Fibroblast of mammary gland (primary cell): Measurements from ENCODE around the gene AXDND1.

Source experiments
- DNase-seq: peaks from one replicate; pipeline ENCODE4 v3.0.0-alpha.2; 2010; ENCODE audit warnings: low read depth
- H3K4me3 ChIP-seq: 2 replicates; pipeline ENCODE4 v1.5.1; 2011; ENCODE audit warnings: low read depth, mild to moderate bottlenecking, low read length, moderate library complexity; ENCODE audit not compliant: control insufficient read depth
- CTCF ChIP-seq: conservative IDR thresholded peaks from 2 replicates; pipeline ENCODE4 v1.5.1; 2011; ENCODE audit warnings: low read depth, low read length, inconsistent platforms; ENCODE audit not compliant: control insufficient read depth, insufficient read depth

AXDND1 gene

GRCh38 chr1:179474713-179475112 is 108.9 kb downstream of the AXDND1 start:
- no peak overlapping the region for H3K4me3 ChIP-seq
- no peak for TF ChIP-seq CTCF
- DNase-seq = no peak

- no peak for TF ChIP-seq CTCF
- H3K4me3 ChIP-seq = no peak overlapping the region
- no peak for DNase-seq
Measured at GRCh38 chr1:179476484-179476883, 110.7 kb downstream of the AXDND1 start.

- H3K4me3 ChIP-seq = no peak overlapping the region
- DNase-seq = no peak
- no peak for TF ChIP-seq CTCF
Measured at GRCh38 chr1:179478370-179478769, 112.6 kb downstream of the AXDND1 start.

- no peak for DNase-seq
- TF ChIP-seq CTCF = no peak
- no peak overlapping the region for H3K4me3 ChIP-seq
Measured at GRCh38 chr1:179490611-179491010, 124.8 kb downstream of the AXDND1 start.

- H3K4me3 ChIP-seq = no peak overlapping the region
- TF ChIP-seq CTCF = no peak
- DNase-seq = no peak
Measured at GRCh38 chr1:179493323-179493722, 127.6 kb downstream of the AXDND1 start.

GRCh38 chr1:179506199-179506598 is 140.4 kb downstream of the AXDND1 start:
- H3K4me3 ChIP-seq = no peak overlapping the region
- TF ChIP-seq CTCF = no peak
- DNase-seq = no peak

GRCh38 chr1:179509384-179509783 is 143.6 kb downstream of the AXDND1 start:
- H3K4me3 ChIP-seq = no peak overlapping the region
- DNase-seq = no peak
- no peak for TF ChIP-seq CTCF
